Loucy (cell line): ENCODE measurements around the gene DDR2.

Source experiments
- EZH2phosphoT487 ChIP-seq: fragments of 200-600 bp; IDR thresholded peaks from 2 replicates; pipeline ENCODE4 v1.6.1; 2018; ENCODE audit warnings: antibody characterized with exemption, mild to moderate bottlenecking, moderate library complexity, borderline replicate concordance
- TF ChIP-seq, protein P1 (sequence below): fragments of 200-600 bp; sonication (generic); conservative IDR thresholded peaks from 2 replicates; pipeline ENCODE4 v1.5.1; 2014; ENCODE audit warnings: mild to moderate bottlenecking, antibody characterized with exemption, low read length

DNA sequence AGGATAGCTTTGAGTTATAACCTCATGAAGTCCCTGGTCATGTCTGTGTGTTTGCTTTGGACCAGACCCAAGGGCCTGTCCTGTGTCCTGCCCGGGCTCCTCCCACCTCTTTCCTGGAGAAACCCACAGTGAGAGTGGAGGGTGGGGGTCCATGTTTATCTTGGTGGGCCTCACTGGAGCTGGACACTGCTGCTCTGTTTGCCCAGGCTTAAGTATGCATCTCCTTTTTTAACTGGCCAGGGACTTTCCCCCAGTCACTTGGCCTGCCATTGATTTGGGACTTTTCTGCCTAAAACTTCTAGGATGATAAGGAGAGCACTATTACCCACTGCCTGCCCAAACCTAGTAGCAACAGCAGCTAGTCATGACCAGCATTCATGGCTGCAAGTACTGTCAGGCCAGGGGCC, 49.8 kb downstream of the DDR2 start:
- TF ChIP-seq, protein P1, sequence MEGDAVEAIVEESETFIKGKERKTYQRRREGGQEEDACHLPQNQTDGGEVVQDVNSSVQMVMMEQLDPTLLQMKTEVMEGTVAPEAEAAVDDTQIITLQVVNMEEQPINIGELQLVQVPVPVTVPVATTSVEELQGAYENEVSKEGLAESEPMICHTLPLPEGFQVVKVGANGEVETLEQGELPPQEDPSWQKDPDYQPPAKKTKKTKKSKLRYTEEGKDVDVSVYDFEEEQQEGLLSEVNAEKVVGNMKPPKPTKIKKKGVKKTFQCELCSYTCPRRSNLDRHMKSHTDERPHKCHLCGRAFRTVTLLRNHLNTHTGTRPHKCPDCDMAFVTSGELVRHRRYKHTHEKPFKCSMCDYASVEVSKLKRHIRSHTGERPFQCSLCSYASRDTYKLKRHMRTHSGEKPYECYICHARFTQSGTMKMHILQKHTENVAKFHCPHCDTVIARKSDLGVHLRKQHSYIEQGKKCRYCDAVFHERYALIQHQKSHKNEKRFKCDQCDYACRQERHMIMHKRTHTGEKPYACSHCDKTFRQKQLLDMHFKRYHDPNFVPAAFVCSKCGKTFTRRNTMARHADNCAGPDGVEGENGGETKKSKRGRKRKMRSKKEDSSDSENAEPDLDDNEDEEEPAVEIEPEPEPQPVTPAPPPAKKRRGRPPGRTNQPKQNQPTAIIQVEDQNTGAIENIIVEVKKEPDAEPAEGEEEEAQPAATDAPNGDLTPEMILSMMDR: no peak
- TF ChIP-seq EZH2phosphoT487: no peak
